Transverse colon (tissue), 4 donors: ENCODE results near the gene SOHLH2. TPM values are rescaled to one million over a fixed set of nuclear protein-coding genes. Genes with fewer than 3 reads are reported as not detected.

Source experiments
- DNase-seq: peaks from one replicate; pipeline ENCODE4 v3.0.0-alpha.2; 2019
- H3K27ac ChIP-seq, 4 donors: fragments of 200-600 bp; sonication (generic); 2 replicates each; pipeline ENCODE4 v1.5.1; 2016 to 2018; ENCODE audit warnings: inconsistent platforms in 4 of 4
- H3K27me3 ChIP-seq: fragments of 200-600 bp; sonication (generic); 2 replicates; pipeline ENCODE4 v1.5.1; 2017; ENCODE audit warnings: inconsistent platforms
- H3K36me3 ChIP-seq, 4 donors: fragments of 200-600 bp; sonication (generic); 2 replicates each; pipeline ENCODE4 v1.5.1; 2017 to 2019; ENCODE audit warnings: inconsistent platforms in 4 of 4
- H3K4me1 ChIP-seq, 4 donors: fragments of 200-600 bp; sonication (generic); 2 replicates each; pipeline ENCODE4 v1.5.1; 2017 to 2020; ENCODE audit warnings: inconsistent platforms in 4 of 4
- H3K4me3 ChIP-seq, 4 donors: fragments of 200-600 bp; sonication (generic); 1 replicate in 1 of 4; 2 replicates in 3 of 4; pipeline versions ENCODE4 v1.5.1 to v1.6.1; 2017 to 2019; ENCODE audit warnings: inconsistent platforms in 4 of 4
- H3K9me3 ChIP-seq, 2 donors: fragments of 200-600 bp; sonication (generic); 2 replicates each; pipeline ENCODE4 v1.5.1; 2017 to 2019; ENCODE audit warnings: inconsistent platforms in 2 of 2
- CTCF ChIP-seq, 5 experiments: fragments of 200-600 bp in 3 of 5; fragments of 450-650 bp in 2 of 5; sonication (generic) in 3 of 5; IDR thresholded peaks; 1 replicate in 2 of 5; 2 replicates in 3 of 5; pipeline ENCODE4 v1.5.1; 2016 to 2017; ENCODE audit warnings: antibody characterized with exemption in 5 of 5, inconsistent platforms in 3 of 5, mild to moderate bottlenecking in 2 of 5, moderate library complexity in 1 of 5
- EP300 ChIP-seq: sonication (generic); formaldehyde crosslinking; IDR thresholded peaks from one replicate; pipeline ENCODE4 v1.6.1; 2017; ENCODE audit warnings: antibody characterized with exemption, low read depth
- POLR2A ChIP-seq: fragments of 450-650 bp; IDR thresholded peaks from one replicate; pipeline ENCODE4 v1.6.1; 2016; ENCODE audit warnings: antibody characterized with exemption, mild to moderate bottlenecking, moderate library complexity
- POLR2AphosphoS5 ChIP-seq, 3 donors: sonication (generic); formaldehyde crosslinking; IDR thresholded peaks; one replicate each; pipeline ENCODE4 v1.6.1; 2016; ENCODE audit warnings: antibody characterized with exemption in 3 of 3
- WGBS, 2 donors: methylation state at CpG; one replicate each; pipeline ENCODE4 v1.1.5; 2018; ENCODE audit warnings: low coverage in 1 of 2; 5-methylcytosine and 5-hydroxymethylcytosine counted together
- in situ Hi-C, 4 donors: fragments of 200-750 bp; cut with MboI; loops; one replicate each; pipeline versions ENCODE4 v1.15.0 to v1.15.1; 2017; ENCODE audit warnings: low sequenced_read_pairs in 3 of 4, low pct_ligation_motif_present in 1 of 4, low pct_unique_long_range_greater_than_20kb in 1 of 4
- intact Hi-C: fragments of 100-400 bp; cut with DNase I; formaldehyde crosslinking; loops from one replicate; pipeline ENCODE4 v1.15.1; 2023; ENCODE audit warnings: low total_unique reads
- total RNA-seq, 4 donors: library from RNA; depleted of rRNA; stranded (reverse); fragments of >200 nt; gene quantifications; one replicate each; pipeline ENCODE4 v1.1.0, GENCODE V29; 2016

The SOHLH2 gene
- total RNA-seq, 4 donors from 2014 or later: 0.27 TPM; not detected in 3

- intact Hi-C loops (loop anchor here (5.0 kb wide), 1 partner anchor 219 kb away; no protein-coding TSS in a partner anchor), in situ Hi-C loops (no loop called here)
- peaks cover 23% of the 10 kb centered on the region for H3K27me3 ChIP-seq
- WGBS, 2 donors: 40 to 79% methylated on average over 2 to 3 of the region's 3 CpGs
- H3K27ac ChIP-seq: no peak overlapping the region
- H3K9me3 ChIP-seq: no peaks in the 10 kb centered on the region
- DNase-seq: no peak
- peaks cover 0 to 5% (median 0%) of the 10 kb centered on the region in 4 donors for H3K4me1 ChIP-seq
- no peaks in the 10 kb centered on the region for H3K36me3 ChIP-seq
- TF ChIP-seq CTCF (IDR thresholded peaks at IDR 0.05) (no peak), POLR2AphosphoS5 (IDR thresholded peaks at IDR 0.05) (no peak), EP300 (no peak), POLR2A (no peak)
- H3K4me3 ChIP-seq: no peak overlapping the region
These were observed 87.9 kb downstream of the SOHLH2 start for GRCh38 chr13:36126491-36126890.

DNA sequence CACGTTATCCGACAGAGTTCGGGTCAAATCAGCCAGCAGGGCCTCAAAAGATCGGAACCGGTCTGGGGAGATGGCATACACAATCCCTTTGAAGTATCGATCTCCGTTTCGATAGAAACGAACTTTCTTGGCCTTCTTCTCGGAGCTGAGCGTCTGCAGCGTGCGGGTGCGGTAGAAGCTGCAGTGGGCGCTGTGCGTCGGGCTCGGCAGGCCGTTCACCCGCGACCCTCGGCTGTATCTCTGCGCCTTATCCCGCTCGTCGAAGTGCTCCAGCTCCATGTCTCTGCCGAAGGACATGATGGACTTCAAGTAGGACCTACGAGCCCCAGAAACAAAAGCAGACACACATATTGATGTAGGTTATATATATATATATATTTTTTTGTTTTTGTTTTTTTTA, 88.5 kb downstream of the SOHLH2 start:
- Histone ChIP-seq H3K27ac (no peak overlapping the region), H3K4me1 (peaks cover 0 to 5% (median 0%) of the 10 kb centered on the region in 4 donors)
- WGBS, 2 donors: 91% methylated on average over 28 of the region's 28 CpGs; no CpG with 5 or more reads in 1 of the 2 donors

GRCh38 chr13:36124236-36124822, 90.0 kb downstream of the SOHLH2 start:
- H3K27ac ChIP-seq: no peak overlapping the region
- in situ Hi-C loops (no loop called here), intact Hi-C loops (no loop called here)
- peaks cover 0 to 5% (median 0%) of the 10 kb centered on the region in 4 donors for H3K4me1 ChIP-seq
- H3K4me3 ChIP-seq: no peak overlapping the region
- no peaks in the 10 kb centered on the region for H3K9me3 ChIP-seq
- H3K27me3 ChIP-seq: peaks cover 2% of the 10 kb centered on the region
- WGBS, 2 donors: 14 to 39% methylated on average over 2 to 6 of the region's 6 CpGs
- DNase-seq: no peak
- H3K36me3 ChIP-seq: no peaks in the 10 kb centered on the region
- no peak for TF ChIP-seq POLR2A
- no peak for TF ChIP-seq CTCF (IDR thresholded peaks at IDR 0.05)
- TF ChIP-seq EP300: no peak
- TF ChIP-seq POLR2AphosphoS5 (IDR thresholded peaks at IDR 0.05): no peak

More for the DNA sequence above, 88.5 kb downstream of the SOHLH2 start:
- intact Hi-C loops: loop anchor here (5.0 kb wide), 1 partner anchor 219 kb away; no protein-coding TSS in a partner anchor
- DNase-seq: no peak
- H3K9me3 ChIP-seq: no peaks in the 10 kb centered on the region
- no peak overlapping the region for H3K4me3 ChIP-seq
- no peaks in the 10 kb centered on the region for H3K36me3 ChIP-seq
- peaks cover 17% of the 10 kb centered on the region for H3K27me3 ChIP-seq
- TF ChIP-seq EP300 (no peak), POLR2A (no peak), CTCF (IDR thresholded peaks at IDR 0.05) (no peak), POLR2AphosphoS5 (IDR thresholded peaks at IDR 0.05) (no peak)
- in situ Hi-C loops: no loop called here

Other genes starting within 250 kb of the SOHLH2 start
- gene DCLK1, start 83.2 kb downstream of the SOHLH2 start, total RNA-seq: 10 to 100 TPM in 1 of 4 donors, 1 to 10 TPM in 3; 1.1 to 10.8 (median 6.7) TPM
- gene CCDC169, start 83.3 kb upstream of the SOHLH2 start, total RNA-seq: under 1 TPM in 2 of 4 donors, not detected in 2; 0.48 to 0.55 TPM
- gene SPART, start 131.8 kb upstream of the SOHLH2 start, total RNA-seq: 10 to 100 TPM; 14.1 to 27.6 (median 18.2) TPM
- gene CCNA1, start 217.9 kb upstream of the SOHLH2 start, total RNA-seq: not detected